Activated effector memory CD4-positive, alpha-beta T cell treated with anti-CD3 and anti-CD28 coated beads, Interleukin-2, amount 50 U/mL, for 16 hours (primary cell): ENCODE measurements around the gene GRID1.
"Not testable (repeated sequence)": the region's sequence is repeated elsewhere in the genome, so short reads cannot be mapped to it uniquely, and the experiment has no call there.

Experiments used
- DNase-seq: peaks from one replicate; pipeline ENCODE4 v3.0.0-alpha.2; 2020

GRID1 gene

DNA sequence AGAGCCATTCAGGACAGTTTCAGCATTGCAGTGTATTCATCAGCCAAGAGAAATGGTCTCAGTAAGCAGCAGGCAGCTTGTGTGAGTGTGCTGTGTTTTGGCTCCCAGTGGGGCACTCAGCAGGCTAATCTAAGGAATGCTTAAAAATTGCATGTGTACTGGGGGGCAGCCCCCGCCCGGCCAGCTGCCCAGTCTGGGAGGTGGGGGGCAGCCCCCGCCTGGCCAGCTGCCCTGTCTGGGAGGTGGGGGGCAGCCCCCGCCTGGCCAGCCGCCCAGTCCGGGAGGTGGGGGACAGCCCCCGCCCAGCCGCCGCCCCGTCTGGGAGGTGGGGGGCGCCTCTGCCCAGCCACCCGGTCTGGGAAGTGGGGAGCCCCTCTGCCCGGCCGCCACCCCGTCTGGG lies 116.2 kb downstream of the GRID1 start:
- DNase-seq, result peak; percentile 19

DNA sequence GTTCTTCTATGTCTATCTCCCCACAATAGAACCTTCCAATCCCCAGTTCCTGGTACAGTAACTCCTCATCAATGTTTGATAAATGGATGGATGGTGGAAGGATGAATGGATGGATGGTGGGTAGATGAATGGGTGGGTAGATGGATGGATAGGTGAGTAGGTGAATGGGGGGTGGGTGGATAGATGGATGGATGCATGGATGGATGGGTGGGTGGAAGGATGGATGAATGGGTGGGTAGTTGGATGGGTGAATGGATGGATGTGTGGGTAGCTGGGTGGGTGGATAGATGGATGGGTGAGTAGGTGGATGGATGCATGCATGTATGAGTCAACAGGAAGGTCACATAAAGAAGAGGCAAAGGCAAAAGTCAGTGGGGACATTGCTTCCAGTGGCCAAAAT lies 116.8 kb downstream of the GRID1 start:
- DNase-seq, result peak; percentile 5

DNA sequence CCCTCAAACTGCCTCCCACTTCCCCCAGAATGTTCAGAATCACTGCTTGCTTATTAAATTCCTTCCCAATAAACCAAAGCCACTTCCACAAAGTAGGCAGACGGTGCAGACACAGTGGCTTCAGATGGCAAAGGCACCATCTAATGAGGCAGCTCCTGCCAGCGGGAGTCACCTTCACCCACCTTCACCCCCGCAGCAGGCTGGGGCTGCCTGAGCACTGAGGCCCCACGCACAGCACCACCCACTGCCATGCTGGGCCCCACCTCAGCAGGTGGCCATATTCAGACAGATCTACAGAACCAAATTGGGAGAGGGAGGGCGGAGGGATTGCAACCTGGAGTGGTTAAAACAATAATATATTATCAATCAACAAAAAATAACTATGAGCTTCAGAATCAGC lies 118.5 kb downstream of the GRID1 start:
- DNase-seq, result no peak

GRCh38 chr10:86247588-86247987 lies 119.0 kb downstream of the GRID1 start:
- no peak for DNase-seq

DNA sequence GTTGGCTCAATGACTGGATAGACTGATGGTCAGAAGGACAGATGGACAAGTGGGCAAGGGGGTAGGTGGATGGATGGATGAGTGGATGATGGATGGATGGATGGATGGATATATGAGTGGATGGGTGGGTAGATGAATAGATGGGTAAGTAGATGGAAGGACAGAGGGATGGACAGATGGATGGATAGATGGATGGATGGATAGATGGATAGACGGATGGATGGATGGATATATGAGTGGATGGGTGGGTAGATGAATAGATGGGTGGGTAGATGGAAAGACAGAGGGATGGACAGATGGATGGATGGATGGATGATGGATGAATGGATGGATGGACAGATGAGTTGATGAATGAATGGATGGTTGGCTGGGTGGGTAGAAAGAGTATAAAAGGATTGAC lies 119.5 kb downstream of the GRID1 start:
- DNase-seq, result no peak

DNA sequence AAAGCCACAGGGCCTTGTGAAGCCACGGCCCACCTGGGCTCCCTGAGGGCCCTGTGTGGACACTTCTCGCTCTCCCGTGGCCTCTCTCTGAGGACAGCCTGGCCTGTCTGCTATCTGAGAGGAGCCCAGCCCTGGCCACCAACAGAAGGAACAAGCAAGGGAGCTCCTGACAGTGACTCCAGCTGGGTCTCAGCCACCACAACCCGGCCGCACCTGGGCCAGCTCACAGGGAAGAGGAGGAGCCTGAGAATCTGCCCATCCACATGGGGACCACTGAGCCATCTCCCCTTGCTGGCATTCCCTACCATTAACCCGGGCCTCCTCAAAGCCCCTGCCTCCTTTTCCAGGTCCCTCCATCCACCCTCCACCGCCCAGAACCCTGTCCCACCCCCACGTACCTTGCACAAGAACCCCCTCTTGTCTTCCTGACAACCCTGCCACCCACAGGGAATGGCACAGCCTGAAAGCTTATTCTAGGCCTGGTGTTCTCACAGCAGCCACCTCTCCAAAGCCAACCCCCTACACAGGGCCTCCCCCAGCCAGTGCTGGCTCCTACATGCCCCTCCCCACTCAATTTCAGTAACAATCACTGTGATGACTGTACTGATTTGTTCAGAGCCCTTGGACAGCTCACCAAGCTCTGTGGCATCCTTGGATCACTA lies 120.2 kb downstream of the GRID1 start:
- DNase-seq, result no peak

GRCh38 chr10:86245015-86245394 lies 121.6 kb downstream of the GRID1 start:
- DNase-seq, result no peak

DNA sequence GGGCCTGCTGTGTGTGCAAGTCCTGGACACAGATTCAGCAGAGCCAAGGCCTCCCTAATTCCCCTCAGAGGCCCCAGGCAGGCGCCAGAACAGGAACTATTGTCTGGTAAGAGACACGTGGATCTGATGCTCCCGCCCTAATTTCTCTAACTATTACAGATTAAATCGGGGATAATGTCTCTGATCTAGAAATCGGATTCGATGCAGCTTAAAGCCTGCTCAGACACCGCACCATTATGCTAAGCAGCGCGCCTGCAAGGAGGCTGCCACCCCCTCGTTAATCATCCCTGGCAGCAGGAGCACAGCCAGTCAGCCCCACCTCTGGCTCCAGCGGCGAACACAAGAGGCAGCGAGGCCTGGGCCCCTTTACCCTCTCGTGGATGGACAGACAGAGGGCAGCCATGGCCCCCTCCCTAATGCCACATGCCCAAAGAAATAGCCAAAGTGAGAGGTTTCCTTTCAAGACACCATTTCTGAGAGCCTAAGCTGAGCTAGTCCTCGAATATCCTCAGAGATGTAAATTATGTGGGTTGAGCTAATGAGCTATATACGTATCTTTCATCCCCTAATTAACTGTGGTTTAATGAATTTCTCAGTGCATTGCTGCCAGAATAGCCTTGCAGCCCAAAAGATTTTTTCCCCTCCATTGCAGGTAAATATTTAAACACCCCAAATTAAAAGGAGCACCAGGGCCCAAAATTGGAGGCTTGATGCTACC lies 122.1 kb downstream of the GRID1 start:
- DNase-seq, result no peak

DNA sequence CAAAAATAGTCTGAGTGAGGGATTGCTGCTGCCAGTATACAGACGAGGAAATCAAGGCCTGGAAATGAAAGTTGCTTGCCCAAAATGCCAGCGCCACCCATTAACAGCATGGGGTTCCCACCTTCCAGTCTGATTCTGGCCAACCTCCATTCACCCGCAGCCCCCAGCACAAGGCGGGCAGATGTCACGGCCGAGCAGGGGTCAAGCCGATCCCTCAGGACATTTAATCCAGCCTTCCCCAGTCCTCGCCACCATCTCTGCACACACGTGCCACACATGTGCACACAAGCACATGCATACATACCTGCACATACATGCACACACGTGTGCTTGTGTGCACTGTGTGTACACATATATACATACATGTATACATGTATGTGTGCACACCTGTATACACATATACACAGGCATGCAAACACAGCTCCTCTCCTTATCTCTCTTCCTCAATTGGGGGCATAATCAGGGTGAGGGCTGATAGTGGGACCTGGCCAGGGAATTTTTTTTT lies 122.9 kb downstream of the GRID1 start:
- DNase-seq, result no peak

DNA sequence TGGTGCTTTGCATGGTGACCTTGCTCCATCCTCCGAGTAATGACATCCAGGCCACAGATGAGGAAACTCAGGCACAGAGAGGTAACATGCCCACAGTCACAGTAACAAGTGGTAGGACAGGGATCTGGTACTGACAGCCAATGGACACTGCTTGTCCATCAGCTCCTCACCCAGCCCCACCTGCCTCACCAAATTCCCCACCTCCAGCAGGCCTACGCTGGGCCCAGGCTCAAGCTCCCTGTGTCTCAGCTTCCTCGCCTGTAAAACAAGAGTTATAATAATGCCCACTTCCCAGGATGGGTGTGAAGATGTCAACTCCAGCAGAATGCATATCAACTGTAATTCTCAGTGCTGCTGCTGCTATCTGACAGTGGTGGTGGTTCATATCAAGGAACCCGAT lies 123.8 kb downstream of the GRID1 start:
- DNase-seq, result no peak

DNA sequence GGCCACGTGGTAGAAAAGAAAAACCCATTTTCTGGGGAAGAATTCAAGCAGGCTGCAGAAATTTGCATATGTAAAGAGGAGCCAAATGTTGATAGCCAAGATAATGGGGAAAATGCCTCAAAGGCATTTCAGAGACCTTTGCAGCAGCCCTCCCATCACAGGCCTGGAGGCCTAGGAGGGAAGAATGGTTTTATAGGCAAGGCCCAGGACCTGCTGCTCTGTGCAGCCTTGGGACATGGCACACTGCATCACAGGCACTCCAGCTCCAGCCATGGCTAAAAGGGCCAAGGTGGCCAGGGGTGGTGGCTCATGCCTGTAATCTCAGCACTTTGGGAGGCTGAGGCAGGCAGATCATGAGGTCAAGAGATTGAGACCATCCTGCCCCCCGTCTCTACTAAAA lies 128.5 kb downstream of the GRID1 start:
- DNase-seq, result not testable (repeated sequence)

- DNase-seq, result no peak
Measured at GRCh38 chr10:86234541-86235270, 131.9 kb downstream of the GRID1 start.

GRCh38 chr10:86234107-86234506 lies 132.5 kb downstream of the GRID1 start:
- DNase-seq, result no peak

GRCh38 chr10:86233131-86233530 lies 133.5 kb downstream of the GRID1 start:
- DNase-seq, result no peak

DNA sequence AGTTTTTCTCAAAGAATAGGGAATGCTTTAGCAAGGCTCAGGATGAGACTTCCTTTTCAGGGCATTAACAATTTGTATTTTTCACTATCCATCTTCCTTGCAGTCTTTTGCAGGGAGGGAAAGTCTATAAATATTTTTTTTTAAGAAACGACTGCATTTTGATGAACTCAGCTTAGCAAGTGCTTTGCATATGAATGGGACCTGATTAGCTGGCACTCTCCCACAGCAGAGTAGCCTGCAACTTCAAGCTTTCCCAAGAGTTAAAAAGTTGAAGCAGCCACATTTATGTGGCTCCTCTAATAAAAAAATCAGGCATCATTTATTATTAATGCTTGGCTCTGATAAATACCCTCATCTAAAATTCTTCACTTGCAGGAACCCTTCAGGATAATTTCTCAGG lies 134.0 kb downstream of the GRID1 start:
- DNase-seq, result no peak

GRCh38 chr10:86231796-86232560 lies 134.6 kb downstream of the GRID1 start:
- no peak for DNase-seq

DNA sequence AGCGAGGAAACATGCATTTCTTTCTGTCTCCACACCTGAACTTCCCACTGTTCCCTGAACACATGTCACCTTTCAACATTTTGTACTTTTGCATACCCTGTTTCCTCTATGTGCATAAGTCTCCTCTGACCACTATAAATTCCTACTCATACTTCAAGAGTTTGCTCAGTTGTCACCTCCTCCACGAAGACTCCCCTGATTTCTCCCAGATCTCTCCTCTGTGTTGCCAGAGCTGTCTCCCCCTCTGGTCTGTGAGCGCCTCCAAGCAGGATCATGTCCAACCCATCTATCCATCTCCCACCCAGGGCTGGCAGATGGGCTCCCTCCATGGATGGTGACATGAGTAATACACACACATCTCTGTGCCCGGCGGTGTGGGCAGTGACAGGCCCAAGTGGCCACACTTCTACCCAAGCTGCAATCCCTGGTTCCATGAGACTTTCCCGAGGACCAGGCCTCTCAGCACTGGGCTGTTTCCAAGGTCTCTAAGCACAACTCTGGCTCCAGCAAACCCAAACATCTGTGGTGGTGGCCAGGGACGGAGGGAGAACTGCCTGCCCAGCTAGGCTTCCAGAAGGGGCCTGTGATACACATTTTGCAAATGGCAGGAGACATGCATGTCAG lies 135.9 kb downstream of the GRID1 start:
- no peak for DNase-seq

DNA sequence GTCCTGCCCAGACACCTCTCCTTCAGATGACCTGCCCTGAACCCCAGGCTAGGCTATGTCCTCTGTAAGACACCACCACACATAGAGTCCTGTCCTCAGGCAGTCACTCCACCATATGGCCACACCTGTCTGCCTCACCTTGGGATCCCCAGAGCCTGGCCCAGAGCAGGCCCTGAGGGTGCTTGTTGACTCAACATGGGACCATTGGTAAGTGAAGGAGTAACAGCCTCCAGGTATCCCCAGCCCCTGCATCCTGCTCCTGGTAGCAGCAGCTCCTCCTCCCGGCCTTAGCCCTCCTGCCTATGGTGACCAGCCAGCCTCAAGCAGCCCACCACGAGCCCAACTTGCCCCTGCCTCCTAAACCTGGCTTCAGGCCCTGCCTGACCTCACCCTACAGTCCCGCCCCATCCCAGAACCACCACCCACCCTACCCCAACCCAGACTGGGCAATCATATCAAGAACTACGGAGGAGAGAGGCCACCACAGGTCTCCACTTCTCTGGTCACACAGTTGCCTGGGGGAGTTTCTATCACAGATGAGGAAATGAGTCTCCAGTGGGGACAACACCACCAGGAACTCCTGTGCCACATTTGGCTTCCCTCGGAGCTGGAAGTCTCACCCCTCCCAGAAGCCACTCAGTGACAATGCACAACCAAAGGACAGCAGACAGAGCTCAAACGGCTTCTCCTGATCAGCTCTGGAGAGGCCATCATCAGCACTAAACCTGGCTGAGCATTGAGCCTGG lies 136.6 kb downstream of the GRID1 start:
- no peak for DNase-seq

GRCh38 chr10:86229376-86229775 lies 137.2 kb downstream of the GRID1 start:
- DNase-seq, result no peak

GRCh38 chr10:86227501-86228258 lies 138.9 kb downstream of the GRID1 start:
- DNase-seq, result no peak

GRCh38 chr10:86226781-86227201 lies 139.8 kb downstream of the GRID1 start:
- DNase-seq, result no peak
